Sigmoid colon (tissue), 4 donors: ENCODE measurements around the gene TMEM109.

Experiments
- CTCF ChIP-seq, 4 experiments: fragments of 450-650 bp in 3 of 4; fragments of 200-600 bp in 1 of 4; IDR thresholded peaks; one replicate each; pipeline ENCODE4 v1.5.1; 2016 to 2019; ENCODE audit warnings: antibody characterized with exemption in 4 of 4, mild to moderate bottlenecking in 3 of 4, moderate library complexity in 2 of 4
- EP300 ChIP-seq, 4 donors: sonication (generic); formaldehyde crosslinking; IDR thresholded peaks; one replicate each; pipeline ENCODE4 v1.6.1; 2017; ENCODE audit warnings: antibody characterized with exemption in 4 of 4
- POLR2A ChIP-seq, 2 donors: fragments of 450-650 bp; IDR thresholded peaks; one replicate each; pipeline ENCODE4 v1.6.1; 2016; ENCODE audit warnings: antibody characterized with exemption in 2 of 2, mild to moderate bottlenecking in 2 of 2, moderate library complexity in 2 of 2
- POLR2AphosphoS5 ChIP-seq, 4 donors: sonication (generic); formaldehyde crosslinking; IDR thresholded peaks; one replicate each; pipeline ENCODE4 v1.6.1; 2017; ENCODE audit warnings: antibody characterized with exemption in 4 of 4

- TF ChIP-seq CTCF (IDR thresholded peaks at IDR 0.05) (no peak), EP300 (IDR thresholded peaks at IDR 0.05) (no peak), POLR2A (IDR thresholded peaks at IDR 0.05) (no peak), POLR2AphosphoS5 (IDR thresholded peaks at IDR 0.05) (no peak)
These were observed 36.1 kb downstream of the TMEM109 start for GRCh38 chr11:60950024-60950423.
